HFFc6 (cell line): Measurements from ENCODE around the gene PON3. TPM values are rescaled to one million over a fixed set of nuclear protein-coding genes. Genes with fewer than 3 reads are reported as not detected.

Experiments
- DNase-seq: peaks from one replicate; pipeline ENCODE4 v3.0.0-alpha.2; 2018
- H3K27ac Mint-ChIP-seq: 2 replicates; pipeline ENCODE4 v1.8.0; 2020; ENCODE audit warnings: mild to moderate bottlenecking, mixed read lengths
- H3K27me3 Mint-ChIP-seq: 2 replicates; pipeline ENCODE4 v1.8.0; 2021; ENCODE audit warnings: mild to moderate bottlenecking, moderate library complexity, mixed read lengths; ENCODE audit not compliant: insufficient read depth
- H3K36me3 Mint-ChIP-seq: 2 replicates; pipeline ENCODE4 v1.8.0; 2021; ENCODE audit warnings: low read depth, mixed read lengths
- H3K4me1 Mint-ChIP-seq: 2 replicates; pipeline ENCODE4 v1.8.0; 2020; ENCODE audit warnings: low read depth, mixed read lengths
- H3K4me3 Mint-ChIP-seq: 2 replicates; pipeline ENCODE4 v1.8.0; 2020; ENCODE audit warnings: mild to moderate bottlenecking, moderate library complexity, mixed read lengths
- H3K9me3 Mint-ChIP-seq: 2 replicates; pipeline ENCODE4 v1.8.0; 2020; ENCODE audit warnings: mild to moderate bottlenecking, mixed read lengths
- CTCF ChIP-seq: fragments of 200-600 bp; sonication (generic); IDR thresholded peaks from 2 replicates; pipeline ENCODE4 v1.5.0; 2021; ENCODE audit warnings: antibody characterized with exemption, mild to moderate bottlenecking
- total RNA-seq, 6 experiments: library from RNA; stranded (reverse); fragmentation: NEBNext Ultra II Directional; extraction: Animal tissue kit (Norgen Biotek cat#: 25700); gene quantifications; 2 replicates in 1 of 6; 3 replicates in 5 of 6; pipeline ENCODE4 v1.2.3, GENCODE V29; 2021

The PON3 gene
- total RNA-seq, 6 experiments from 2014 or later, result not detected

GRCh38 chr7:95398155-95398940, 2.2 kb upstream of the PON3 start:
- Mint-ChIP-seq H3K4me3 (no peak overlapping the region), H3K27ac (no peak overlapping the region)

DNA sequence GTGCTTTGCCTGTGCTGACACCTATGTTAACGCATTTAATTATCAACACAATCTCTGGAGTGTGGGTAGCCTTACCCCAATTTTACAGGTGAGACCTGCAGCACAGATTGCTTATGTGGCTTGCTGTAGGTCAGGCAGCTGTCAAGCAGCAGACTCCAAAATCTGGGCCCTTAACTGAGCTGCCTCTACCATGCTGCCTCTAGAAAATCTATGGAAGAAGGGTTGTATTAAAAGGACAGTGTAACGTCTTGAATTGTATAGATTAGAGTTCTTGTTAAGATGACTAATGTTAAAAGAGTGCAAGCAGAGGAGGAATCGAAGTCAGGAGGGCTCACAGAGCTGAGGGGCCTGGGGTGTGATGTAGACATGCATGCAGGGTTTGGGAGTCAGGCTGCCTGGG, 1.2 kb upstream of the PON3 start:
- Mint-ChIP-seq H3K27me3 (peaks cover 4% of the 10 kb centered on the region), H3K36me3 (no peaks in the 10 kb centered on the region), H3K9me3 (no peaks in the 10 kb centered on the region), H3K27ac (no peak overlapping the region), H3K4me1 (peaks cover 4% of the 10 kb centered on the region; the same call in 1 of the 2 replicates), H3K4me3 (no peak overlapping the region)
- TF ChIP-seq CTCF, result no peak
- no peak for DNase-seq

More at GRCh38 chr7:95398155-95398940, 2.2 kb upstream of the PON3 start:
- no peaks in the 10 kb centered on the region for H3K9me3 Mint-ChIP-seq
- peaks cover 4% of the 10 kb centered on the region for H3K27me3 Mint-ChIP-seq
- no peak for DNase-seq
- H3K36me3 Mint-ChIP-seq, result no peaks in the 10 kb centered on the region
- peaks cover 4% of the 10 kb centered on the region; the same call in 1 of the 2 replicates for H3K4me1 Mint-ChIP-seq
- no peak for TF ChIP-seq CTCF

DNA sequence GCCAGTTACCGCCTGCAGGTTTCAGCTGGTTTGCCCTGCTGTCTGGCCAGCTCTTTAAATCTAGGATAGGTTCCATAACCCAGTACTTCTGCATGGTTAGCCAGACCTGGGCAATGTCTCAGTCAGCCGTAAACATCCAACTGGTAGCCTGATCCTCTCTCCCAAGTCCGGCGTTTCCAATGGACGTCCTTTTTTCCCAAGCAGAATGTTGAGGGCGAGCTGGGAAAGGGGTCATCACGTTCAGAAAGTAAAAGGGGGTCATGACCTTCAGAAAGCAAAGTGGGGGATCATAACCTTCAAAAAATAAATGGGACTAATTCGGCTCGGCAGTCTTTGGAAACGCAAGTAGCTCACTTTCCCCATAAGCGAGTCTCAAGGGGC, 430 bp downstream of the PON3 start:
- no peak overlapping the region for H3K4me3 Mint-ChIP-seq

DNA sequence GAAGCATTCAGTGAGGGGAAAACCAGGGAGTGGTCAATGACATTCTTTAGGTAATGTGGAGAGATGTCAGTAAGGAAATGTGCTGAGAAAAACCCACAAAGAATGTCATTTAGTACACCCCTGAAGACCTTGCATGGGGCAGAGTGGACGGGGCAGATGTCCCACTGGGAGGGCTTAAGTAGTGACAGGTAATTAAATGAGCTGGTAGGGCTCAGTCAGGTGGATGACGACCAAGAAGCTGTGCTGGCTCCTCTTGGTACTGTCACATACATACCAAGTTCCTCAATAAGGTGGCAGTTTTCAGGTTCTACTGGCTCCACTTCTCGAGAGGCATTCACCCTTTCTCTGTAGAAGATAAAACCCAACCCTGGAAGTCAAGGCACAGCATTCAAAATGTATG, 1.8 kb downstream of the PON3 start:
- TF ChIP-seq CTCF, result no peak
- Mint-ChIP-seq H3K27me3 (peaks cover 4% of the 10 kb centered on the region), H3K4me3 (no peak overlapping the region), H3K36me3 (no peaks in the 10 kb centered on the region), H3K9me3 (no peaks in the 10 kb centered on the region), H3K27ac (no peak overlapping the region), H3K4me1 (peaks cover 4% of the 10 kb centered on the region; the same call in 1 of the 2 replicates)
- no peak for DNase-seq

More for the DNA sequence above, 430 bp downstream of the PON3 start:
- DNase-seq, result no peak
- H3K36me3 Mint-ChIP-seq, result no peaks in the 10 kb centered on the region
- no peak overlapping the region for H3K27ac Mint-ChIP-seq
- no peaks in the 10 kb centered on the region for H3K9me3 Mint-ChIP-seq
- TF ChIP-seq CTCF, result no peak
- peaks cover 4% of the 10 kb centered on the region; the same call in 1 of the 2 replicates for H3K4me1 Mint-ChIP-seq
- peaks cover 4% of the 10 kb centered on the region for H3K27me3 Mint-ChIP-seq

DNA sequence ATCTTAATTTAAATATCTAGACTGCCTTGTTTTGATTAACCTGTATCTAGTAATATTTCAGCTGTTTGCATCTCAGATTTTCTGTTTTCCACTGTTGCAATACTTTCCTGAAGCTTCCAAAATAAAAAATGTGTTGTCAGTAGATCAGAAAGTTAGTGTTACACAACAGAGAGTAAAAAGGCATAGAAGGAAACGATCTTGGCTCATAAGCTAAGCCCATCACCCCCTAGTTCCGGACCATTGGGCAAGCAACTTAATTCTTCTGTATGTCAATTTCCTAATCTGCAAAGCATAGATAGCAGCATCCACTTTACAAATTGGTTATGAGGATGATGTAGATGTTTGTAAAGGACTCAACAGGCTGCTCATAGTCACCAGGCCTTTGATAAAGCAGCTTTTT, 4.4 kb downstream of the PON3 start:
- no peak overlapping the region for H3K4me3 Mint-ChIP-seq
- DNase-seq, result no peak
- H3K36me3 Mint-ChIP-seq, result no peaks in the 10 kb centered on the region
- peaks cover 2% of the 10 kb centered on the region; the same call in 1 of the 2 replicates for H3K4me1 Mint-ChIP-seq
- TF ChIP-seq CTCF, result no peak
- peaks cover 6% of the 10 kb centered on the region; the same call in 1 of the 2 replicates for H3K9me3 Mint-ChIP-seq
- H3K27ac Mint-ChIP-seq, result no peak overlapping the region
- H3K27me3 Mint-ChIP-seq, result peaks cover 4% of the 10 kb centered on the region; the same call in 1 of the 2 replicates
